Stimulated activated CD4-positive, alpha-beta T cell treated with anti-CD3 and anti-CD28 coated beads, Interleukin-12 subunit alpha, Interleukin-12 subunit beta, amount 100 ng/mL, for 48 hours (primary cell): ENCODE measurements around the gene SORCS2.

Source experiments
- DNase-seq, 3 donors: peaks; one replicate each; pipeline ENCODE4 v3.0.0-alpha.2; 2020; ENCODE audit warnings: low read depth in 2 of 3, low spot score in 1 of 3

SORCS2 gene

DNA sequence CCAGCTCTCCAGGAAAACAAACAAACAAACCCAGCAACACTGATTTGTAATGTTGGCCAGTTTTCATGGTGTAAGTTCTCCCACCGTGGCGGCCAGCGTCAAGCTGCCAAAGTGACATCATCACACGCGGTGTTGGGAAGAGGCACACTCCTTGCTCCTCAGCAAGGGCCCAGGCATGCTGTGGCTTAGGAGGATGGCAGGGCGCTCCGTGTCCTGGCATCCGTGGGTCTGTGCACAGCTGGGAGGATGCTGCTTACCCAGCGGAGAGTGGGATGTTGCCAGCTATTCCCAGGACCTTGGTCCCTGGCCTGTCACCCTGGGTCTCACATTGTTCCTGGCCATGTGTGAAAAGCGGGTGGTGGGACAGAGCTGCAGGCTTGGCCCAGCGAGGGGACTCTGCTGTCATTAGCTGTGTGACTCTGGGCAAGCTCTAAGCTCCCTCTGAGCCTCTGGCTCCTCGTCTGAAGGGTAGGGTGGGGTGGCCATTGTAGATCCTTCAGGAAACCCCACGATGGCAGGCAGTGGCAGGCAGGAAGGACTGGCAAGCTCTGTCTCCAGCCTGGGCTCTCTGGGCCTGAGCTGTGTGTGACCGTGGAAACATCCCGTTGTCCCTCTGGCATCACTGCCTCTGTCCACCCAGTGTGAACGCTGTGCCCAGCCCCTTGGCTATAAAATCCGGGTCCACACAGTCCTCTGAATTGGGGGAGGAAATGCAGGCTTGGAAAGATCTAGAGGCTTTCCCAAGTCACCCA, 231.6 kb downstream of the SORCS2 start:
- DNase-seq, result no peak

DNA sequence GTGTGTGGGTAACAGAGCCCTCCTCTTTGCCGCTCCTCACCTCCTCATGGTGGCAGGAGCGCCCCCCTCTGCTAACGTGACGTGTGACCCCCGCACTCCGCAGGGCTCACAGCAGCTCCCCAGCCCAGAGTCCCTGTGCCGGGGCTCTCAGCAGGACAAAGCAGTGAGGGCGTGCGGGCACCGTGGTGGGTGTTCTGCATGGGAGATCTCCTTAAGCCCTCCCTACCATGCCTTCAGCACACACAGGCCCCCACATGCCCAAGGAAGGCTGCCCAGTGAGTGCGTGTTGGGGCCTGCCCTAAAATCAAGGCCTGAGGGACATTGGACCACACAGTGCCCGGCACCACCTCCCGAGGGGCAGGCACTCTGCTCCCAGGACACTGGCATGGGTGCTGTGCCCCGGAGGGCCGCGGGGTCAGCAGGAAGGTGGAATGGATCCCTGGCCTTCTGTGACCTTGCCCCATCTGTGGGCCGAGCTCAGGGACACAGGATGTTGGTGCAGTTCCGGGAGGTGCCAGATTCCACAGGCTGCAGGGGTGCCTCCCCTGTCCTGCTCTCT, 232.3 kb downstream of the SORCS2 start:
- no peak for DNase-seq

DNA sequence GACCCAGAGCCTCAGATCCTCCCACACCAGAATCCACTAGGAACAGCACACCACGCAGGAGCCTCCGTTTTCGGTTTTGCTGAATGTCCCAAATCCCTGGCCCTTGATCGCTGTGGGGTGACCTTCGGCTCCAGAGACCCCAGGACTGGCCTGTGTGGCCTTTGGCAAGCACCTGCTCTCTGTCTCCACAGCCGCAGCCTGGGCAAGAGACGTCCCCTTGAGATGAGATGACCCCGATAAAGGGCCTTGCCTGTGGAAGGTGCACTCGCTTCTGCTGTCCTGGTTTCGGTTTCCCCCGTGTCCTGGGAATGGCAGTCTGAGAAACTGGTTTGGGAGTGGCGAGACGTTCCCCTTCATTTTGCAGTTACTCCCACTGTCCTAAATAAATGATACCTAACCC, 232.8 kb downstream of the SORCS2 start:
- no peak for DNase-seq

DNA sequence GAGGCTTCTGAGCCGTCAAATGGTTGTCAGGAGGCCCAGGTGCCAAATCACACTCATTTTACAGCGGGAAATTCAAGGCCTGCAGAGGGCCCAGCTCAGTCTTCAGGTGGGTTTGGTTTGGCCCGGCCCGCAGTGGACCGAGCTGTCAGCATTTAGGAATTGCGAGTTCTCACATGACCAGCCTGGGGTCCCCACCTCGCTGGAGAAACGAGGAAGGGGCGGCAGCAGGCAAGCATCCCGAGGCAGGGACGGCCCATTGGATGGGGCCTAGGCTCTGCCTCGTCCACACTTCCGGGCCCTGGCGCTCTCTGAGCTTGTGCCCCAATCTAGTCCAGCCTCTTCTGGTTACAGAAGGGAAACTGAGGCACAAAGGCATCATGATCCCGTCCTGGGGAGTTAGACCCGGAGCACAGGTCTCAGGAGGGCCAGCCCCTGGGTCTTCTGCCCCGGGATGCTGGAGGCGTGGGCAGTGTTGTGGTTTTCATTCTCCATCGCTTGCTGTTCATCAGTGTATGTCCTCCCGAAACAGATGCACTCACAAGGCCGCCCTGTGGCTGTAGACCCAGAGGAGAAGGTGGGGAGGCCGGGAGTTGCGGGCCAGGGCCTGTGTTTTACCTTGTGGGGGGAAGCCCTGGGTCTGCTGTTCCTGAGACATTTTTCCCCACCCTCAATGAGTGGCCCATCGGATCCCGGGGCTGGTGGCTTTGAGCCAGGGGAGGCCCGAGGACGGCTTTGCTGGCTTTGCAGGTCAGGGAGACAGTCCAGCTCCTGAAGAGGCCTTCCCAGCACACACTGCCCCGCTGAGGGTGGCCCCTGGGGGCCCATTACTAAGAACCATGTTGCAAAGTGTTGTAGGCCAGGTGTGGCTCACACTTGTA, 233.5 kb downstream of the SORCS2 start:
- DNase-seq, result no peak

DNA sequence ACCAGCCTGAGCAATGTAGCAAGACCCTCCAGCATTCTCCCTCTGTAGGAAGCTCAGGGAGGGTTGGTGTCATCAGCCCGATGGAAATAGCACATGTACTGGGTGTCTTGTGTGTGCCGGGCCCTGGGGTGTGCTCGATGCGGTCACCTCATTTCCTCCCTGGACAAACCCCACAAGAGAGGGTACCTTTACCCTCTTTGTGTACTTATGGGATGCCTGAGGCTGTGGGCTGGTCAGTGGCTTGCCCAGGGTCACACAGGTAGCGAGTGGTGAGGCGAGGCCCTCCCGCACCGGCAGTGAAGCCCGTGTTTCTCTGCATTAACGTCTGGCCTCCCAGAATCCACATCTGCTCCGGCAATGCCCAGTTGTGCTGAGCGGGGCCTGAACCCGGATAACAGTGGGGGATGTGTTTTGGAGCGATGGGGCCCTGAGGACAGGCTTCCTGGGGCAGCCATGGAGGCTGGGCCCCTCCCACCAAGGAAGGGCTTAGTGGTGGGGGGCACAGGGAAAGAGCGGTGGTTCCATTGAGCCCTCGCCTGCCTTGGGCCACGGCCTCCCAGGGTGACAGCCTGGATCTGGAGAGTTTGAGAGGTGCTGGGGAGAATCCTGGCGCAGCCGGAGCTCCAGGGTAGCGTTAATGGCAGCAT, 234.3 kb downstream of the SORCS2 start:
- DNase-seq, result no peak

DNA sequence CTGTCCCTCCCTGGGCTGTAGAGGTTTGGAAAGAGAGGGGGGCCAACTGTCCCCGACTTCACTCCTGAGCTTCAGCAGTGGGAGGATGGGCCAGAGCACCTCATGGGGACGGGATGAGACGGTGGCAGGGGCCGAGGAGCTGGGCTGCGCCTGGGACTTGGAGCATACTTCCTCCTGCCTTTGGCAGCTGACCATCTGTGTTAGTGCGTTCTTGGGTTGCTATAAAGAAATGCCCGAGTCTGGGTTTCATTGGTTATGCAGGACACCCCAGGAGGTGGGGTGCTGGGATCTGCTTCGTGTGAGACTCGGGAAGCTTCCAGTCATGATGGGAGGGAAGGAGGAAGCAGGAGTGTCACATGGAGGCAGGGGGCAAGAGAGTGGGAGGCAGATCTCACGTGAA, 235.0 kb downstream of the SORCS2 start:
- no peak for DNase-seq

DNA sequence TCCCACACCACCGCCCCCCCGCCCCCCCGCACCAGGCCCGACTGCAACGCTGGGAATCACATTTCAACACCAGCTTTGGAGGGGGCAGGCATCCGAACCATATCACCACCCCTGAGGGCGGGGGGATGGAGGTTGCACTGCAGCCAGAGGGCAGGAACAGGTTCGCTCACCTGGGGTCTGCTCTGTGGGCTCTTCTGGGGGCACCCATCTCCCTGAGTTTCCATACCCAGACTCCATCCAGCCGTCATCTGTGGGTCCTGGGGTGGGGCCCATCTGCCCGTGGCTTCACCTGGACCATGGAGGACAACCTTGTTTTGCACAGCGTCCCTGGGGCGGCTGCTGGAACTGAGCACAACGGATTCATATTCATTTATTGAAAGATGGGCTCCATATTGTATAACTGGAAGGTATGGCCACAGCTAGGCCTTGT, 235.5 kb downstream of the SORCS2 start:
- no peak for DNase-seq

DNA sequence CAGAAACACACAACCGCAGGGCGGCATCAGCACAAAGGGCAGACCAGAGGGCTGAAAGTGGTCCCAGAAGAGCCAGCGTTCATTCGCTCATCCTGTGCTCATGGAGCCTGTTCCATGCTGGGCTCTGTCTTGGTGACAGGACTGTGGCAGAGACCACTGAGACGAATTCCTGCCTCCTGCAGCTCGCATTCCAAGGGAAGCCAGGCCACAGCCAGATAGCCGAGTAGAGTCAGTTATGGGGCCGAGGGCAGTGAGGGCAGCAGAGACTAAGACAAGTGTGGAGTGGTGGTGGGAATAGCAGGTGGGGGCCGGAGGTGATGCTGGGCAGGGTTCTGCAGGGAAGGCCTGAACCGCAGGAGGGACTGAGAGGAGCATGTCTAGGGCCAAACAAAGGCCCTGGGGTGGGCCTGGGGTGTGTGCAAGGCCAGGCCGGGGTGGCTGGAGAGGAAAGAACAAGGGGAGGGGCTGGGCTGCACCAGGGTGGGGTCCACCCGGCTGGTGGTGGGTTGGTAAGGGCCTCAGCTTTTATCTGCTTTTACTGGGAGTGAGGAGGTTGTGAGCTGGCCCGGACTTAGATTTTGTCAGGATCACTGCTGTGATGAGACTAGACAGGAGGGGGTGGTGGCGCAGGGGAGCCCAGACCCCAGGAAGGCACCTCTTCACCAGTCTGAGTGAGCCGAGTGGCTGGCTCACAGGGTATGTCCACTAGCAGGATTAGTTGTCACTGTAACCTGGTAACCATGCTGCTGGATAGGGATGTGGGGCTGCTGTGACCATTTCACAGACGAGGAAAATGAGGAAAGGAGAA, 236.1 kb downstream of the SORCS2 start:
- DNase-seq, result no peak

DNA sequence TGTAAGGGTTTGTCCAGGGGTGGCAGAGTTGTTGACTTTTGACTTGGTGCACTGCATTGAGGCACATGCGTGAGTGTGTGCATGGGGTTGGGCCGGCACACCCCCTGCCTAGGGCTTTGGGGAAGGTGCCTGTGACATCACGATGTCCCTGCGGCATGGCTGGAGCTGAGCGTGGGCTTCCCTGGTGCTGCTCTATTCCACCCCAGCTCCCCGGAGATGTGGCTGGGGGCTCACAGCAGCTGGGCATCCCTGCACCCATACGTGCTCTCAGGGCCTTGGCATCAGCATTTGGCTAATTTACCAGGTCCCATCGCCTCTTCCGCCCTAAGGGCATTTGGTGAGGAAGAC, 236.7 kb downstream of the SORCS2 start:
- no peak for DNase-seq

DNA sequence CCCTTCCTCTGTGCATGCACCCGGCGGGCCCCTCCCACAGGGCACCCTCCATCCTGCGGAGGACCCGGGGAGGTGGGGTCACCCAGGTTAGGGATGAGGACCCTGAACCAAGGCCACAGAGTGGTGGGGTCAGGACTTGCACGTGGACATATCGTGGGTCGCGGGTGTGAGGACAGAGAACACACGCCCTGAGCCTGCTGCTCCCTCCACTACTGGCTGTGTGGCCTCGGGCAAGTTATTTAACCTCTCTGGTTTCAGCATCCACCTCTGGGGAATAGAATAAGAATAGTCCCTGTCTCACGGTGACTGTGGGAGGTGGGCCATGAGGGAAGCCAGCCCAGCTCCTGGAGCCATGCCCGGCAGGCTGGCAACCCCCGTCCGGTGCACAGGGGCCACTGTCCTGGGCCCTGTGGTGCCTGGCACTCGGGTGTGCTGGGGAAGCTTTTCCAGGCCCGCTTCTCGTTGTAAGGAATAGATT, 237.3 kb downstream of the SORCS2 start:
- no peak for DNase-seq

DNA sequence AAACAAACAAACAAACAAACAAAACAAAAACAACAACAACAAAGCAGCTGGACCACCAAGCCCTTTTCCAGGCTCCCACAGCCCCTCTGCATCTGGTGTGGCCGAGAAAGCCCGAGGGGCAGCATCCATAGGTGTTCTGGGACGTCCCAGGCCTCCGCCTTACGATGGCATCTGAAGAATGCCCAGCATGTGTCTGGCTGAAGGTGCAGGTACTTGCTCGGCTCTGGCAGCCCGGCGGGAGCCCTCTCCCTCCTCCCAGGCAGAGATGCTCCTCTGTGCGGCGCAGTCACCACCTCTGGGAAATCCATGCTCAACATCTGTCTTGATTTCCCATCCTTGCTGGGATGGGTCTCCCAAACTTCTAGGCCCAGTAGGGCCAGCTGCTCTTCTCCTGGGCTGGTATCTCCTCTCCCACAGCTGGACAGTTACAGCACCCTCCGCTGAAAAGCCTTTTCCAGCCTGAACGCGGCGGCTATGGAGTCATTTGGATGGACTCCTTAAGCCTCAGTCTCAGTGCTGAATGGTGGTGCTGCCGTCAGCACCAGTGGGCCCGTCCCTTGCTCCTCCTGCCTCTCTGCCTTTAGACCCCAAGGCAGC, 238.1 kb downstream of the SORCS2 start:
- DNase-seq, result no peak

DNA sequence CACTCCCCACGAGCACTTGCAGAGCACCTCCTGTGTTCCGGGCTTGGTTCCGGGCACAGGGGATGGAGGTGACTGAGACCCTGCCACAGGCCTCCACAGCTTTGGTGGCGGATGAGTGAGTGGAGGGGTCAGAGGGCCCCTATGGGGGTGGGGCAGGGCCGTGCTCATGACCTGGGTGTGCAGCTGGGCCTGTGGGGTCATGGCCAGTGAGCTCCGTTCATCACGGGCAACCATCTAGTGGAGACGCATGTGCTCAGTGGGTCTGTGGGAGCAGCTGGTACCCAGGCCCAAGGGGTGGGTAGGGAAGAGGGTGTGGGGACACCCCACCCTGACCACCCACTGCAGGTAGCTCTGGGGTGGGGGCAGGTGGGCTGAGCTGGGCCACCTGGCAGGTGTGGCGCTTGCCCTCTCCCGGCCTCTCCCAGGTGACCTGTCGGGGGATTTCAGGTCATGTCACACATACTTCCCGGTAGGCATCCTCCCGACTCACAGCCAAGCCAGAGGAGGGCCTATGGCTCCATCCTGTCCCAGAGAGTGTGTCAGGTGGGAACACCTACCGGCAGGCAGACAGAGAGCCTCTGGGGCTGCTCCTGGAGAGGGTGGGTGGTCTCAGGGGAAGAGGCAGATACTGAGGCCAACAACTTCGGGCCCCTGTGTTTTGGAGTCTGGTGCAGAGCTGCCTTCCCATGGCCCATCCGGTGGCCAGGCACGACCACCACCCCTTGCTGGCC, 238.8 kb downstream of the SORCS2 start:
- no peak for DNase-seq

DNA sequence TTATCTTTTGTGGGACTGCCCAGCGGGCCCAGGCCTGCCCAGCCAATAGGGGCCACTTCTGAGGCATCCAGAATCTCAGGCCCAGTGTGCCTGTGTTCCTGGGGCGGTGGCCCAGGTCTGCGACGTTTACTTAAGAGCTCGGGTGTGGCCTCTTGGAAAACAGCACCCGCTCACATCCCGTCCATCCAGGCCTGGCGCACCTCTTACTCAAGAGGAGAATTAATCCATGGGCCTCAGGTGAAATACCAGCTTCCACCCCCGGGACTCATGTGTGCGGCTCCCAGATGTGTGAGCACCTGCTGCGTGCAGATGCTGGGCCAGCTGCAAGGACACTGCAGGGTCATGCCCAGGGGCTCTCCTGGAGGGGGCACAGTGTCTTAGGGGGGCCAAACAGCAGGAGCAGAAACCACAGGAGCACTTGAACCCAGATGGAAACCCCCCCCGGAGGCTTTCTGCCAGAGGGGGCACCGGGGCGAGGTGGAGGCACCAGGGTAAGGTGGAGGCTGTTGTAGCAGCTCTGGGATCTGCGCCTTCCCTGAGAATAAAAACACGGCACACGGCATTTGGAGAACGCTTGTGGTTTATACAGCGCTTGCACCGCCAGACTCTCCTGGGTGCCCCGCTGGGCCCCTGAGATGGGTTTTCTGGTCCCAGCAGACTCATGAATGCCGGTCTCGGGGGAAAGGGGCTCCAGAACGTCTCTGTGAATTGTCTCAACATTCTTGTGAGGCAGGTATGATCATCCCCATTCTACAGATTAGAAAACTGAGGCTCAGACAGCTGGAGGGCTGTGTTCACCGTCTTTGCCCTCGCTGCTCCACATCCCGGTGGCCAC, 239.6 kb downstream of the SORCS2 start:
- no peak for DNase-seq

DNA sequence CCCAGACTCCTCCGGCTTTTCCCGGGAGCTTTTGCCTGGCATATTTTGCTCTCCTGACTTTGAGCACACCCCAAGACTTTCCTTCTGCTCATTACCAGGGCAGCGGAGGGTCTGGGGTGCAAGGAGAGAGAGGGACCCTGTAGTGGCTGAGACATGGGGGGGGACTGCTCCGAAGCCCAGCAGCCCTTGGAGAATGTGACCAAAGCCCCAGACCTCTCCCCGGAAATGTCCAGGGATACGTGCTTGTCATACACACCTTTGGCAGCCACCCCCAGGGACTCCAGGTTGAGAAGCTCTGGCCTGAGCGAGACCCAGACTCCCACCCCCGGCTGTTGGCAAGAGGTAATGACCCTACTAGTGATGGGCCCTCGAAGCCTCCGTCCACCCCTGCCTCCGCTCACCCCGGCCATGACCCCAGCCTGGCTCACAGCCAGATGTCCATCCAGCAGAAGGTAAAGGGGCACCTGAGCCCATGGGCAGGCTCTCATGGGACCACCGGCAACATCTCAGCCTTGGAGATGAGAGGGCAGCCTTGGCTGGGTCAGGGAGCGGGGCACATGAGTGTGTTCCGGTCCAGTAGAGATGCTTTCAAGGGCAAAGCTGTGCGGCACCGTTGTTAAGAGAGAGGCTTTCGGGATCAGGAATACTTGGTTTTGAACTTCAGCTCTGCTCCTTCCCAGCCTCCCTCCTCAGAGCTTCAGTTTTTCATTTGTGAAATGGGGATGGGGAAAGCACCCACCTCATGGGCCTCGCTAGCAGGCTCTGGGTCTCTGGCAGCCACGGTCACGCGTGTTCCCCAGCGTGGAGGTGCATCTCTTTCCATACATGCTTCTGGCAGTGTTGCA, 240.4 kb downstream of the SORCS2 start:
- DNase-seq, result no peak

DNA sequence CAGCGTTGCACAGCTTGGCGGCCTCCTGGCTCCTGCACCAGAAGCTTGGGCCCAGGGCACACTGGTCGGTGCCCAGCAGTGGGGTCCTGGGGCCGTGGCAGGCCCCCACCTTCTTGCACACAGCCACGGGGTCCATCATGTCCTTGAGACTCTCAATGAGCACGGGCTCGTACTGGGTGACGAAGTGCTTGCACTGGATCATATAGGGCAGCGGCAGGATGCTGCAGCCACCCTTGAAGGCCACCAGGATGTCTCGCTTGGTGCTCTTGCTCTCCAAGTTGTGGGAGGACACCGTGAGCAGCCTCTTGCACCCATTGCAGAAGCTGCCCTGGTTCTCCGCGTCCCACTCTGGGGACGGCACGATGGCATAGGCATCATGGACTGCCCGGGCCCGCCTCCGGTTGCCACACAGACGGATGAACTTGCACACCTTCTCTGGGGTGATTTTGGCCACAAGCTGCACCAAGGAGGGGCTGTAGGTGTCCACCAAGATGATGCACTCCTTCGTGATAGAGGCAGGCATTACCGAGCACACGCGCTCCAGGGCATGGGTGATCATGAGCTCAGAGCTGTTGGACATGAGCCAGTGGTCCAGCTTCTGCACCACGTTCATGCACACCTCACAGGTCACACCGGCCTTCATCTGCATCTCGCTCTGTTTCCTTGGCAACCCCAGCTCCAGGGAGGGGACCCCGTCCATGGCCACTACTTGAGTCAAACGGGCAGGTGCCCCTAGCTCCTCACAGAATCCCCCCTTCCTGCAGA, 241.2 kb downstream of the SORCS2 start:
- DNase-seq, result no peak

DNA sequence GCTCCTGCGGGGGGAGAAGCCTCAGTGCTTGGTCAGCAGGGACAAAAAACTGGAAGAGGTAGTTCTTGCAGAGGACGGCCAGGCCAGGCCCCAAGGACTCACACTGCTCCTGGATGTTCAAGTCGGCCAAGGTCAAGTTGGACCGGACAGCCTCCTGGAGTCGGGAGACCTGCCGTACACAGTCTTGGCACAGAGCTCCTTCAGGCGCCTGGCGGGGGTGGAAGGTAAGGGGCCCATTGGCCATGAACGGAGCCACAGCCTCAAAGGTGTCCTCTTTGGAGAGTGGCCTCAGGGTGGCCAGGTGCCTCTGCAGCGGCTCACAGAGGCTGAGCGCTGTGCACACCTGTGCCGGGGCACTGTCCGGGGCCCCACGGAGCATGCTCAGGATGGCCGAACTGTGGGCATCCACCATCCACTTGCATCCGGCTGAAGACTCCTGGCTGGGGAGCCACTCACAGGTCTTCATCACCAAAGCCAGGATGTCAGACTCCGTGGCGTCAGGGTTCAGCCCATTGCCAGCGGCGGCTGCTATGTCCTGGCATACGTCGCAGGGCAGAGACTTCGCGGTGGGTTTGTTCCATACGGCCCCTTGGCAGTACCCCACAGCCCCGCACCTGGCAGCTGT, 241.9 kb downstream of the SORCS2 start:
- DNase-seq, result no peak

DNA sequence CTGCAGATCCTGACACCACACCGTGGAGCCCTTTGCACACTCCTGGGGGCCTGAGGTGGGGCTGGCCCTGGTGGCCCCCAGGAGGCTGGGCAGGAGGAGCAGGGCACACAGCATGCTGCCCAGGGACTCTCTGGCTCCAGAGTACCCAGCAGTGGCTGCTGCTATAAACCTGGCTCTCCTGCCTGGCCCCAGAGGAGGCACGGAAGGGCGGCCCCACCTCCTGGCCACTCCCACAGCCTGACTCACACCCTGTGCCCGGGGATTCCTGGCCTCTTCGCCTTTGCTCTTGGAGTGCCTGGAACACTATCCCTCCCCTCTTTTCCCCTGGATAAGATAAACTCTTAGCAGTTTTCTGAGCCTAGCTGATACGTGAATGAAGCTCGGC, 242.4 kb downstream of the SORCS2 start, which contains the start of gene PSAPL1:
PSAPL1 (minus strand) TSS at position 165 of the 385 bp plus-strand sequence; CDS start at position 114, 51 bp downstream.
- no peak for DNase-seq
